ENCODE measurements around the gene PIGV.

PIGV gene

DNA sequence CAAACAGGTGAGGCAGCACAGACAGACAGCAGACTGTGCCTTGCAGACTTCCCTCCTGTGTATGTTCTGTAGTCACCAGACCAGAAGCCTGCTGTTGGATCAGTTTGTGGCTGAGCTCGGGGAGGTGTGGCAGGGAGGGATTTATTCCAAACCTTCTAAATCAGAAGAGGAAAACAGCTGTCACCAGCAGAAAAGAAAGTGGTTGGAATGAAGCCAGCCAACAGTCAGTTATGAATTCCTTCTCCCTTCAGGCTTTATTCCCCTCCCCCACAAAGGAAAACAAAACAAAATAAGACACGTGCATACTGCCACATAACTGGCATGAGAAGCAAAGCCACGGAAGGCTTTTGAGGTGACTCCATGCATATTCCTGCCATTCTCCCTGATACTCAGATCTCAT, 19.0 kb upstream of the PIGV start:
- TF ChIP-seq, protein P1, sequence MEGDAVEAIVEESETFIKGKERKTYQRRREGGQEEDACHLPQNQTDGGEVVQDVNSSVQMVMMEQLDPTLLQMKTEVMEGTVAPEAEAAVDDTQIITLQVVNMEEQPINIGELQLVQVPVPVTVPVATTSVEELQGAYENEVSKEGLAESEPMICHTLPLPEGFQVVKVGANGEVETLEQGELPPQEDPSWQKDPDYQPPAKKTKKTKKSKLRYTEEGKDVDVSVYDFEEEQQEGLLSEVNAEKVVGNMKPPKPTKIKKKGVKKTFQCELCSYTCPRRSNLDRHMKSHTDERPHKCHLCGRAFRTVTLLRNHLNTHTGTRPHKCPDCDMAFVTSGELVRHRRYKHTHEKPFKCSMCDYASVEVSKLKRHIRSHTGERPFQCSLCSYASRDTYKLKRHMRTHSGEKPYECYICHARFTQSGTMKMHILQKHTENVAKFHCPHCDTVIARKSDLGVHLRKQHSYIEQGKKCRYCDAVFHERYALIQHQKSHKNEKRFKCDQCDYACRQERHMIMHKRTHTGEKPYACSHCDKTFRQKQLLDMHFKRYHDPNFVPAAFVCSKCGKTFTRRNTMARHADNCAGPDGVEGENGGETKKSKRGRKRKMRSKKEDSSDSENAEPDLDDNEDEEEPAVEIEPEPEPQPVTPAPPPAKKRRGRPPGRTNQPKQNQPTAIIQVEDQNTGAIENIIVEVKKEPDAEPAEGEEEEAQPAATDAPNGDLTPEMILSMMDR (IDR thresholded peaks at IDR 0.05; ENCODE audit: low read depth, low read length, missing control alignments): no peak
- DNase-seq (ENCODE audit: low read depth): peak; percentile 44
- H3K4me3 ChIP-seq (ENCODE audit: low read depth, low read length): no peak overlapping the region
- in situ Hi-C loops (cut with HindIII; ENCODE audit: low sequenced_read_pairs): no loop called here

DNA sequence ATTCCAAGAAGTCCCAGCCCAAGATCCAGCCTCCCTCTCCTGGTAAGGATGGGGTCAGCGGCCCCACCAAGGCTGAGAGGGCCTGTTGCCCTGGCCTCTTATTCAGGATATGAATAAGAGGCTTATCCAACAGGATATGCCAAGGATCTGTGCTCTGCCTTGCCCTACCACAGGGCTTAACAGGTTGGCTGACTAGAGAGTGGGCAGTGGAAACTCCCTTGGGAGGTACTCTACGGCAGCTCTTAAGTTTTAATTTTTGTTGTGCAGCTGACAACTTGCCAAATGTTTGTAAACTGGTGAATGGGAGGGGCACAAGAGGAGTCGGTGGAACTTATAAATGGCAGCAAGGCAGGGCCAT, 16.5 kb upstream of the PIGV start:
- TF ChIP-seq, protein P1 (IDR thresholded peaks at IDR 0.05; ENCODE audit: low read depth, low read length, missing control alignments): no peak
- H3K4me3 ChIP-seq (ENCODE audit: low read depth, low read length): no peak overlapping the region
- no peak for DNase-seq (ENCODE audit: low read depth)
- in situ Hi-C loops (cut with HindIII; ENCODE audit: low sequenced_read_pairs): no loop called here

DNA sequence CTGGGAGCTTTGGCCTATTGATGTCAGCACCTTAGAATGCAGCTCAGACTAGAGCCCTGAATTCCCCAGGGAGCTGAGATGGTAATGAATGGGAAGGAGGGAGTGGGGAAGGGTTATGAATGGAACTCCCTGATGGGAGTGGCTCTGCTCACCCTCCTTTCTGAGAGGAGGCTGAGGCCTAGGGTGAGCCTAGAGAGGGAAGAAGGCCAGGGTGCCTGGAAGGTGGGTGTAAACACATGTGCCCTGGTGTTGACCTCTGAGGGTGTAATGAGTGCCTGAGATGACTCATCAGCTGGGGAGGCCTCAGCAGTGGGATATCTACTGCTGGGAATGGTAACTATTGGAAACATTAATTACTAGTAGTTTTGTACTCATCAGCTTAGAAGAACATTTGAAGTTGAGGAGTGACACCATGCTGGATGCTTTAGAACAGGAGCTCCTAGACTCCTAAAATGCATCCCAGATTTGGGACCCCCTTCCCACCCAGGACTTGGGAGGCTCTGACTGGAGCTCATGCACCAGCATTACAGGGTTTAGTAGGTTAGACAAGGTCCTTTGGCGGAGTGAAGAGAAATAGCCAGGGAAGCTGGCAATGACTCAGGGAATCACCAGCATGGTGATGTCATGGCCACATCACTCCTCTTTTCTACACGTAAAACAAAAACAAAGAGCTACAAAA, 16.0 kb upstream of the PIGV start:
- no peak overlapping the region for H3K4me3 ChIP-seq (ENCODE audit: low read depth, low read length)
- in situ Hi-C loops (cut with HindIII; ENCODE audit: low sequenced_read_pairs): no loop called here
- TF ChIP-seq, protein P1 (IDR thresholded peaks at IDR 0.05; ENCODE audit: low read depth, low read length, missing control alignments): no peak
- peak; percentile 83 for DNase-seq (ENCODE audit: low read depth)

DNA sequence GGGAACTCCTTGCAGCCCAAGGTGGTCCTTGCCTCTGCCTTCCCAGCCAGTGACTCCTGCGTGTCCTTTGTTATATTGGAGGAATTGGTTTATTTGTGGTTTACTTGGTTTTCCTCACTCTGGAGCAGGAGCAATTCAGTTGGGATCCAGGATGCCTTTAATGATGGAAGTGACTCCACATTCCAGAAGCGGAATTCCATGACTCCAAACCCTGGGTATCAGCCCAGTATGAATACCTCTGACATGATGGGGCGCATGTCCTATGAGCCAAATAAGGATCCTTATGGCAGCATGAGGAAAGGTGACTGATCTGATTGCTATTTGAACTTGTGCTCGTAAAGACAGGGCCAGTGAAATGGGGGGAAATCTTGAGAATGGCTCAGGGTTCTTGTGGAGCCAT, 15.1 kb upstream of the PIGV start:
- in situ Hi-C loops (cut with HindIII; ENCODE audit: low sequenced_read_pairs): no loop called here
- TF ChIP-seq, protein P1 (IDR thresholded peaks at IDR 0.05; ENCODE audit: low read depth, low read length, missing control alignments): no peak
- H3K4me3 ChIP-seq (ENCODE audit: low read depth, low read length): no peak overlapping the region
- peak; percentile 91 for DNase-seq (ENCODE audit: low read depth)

DNA sequence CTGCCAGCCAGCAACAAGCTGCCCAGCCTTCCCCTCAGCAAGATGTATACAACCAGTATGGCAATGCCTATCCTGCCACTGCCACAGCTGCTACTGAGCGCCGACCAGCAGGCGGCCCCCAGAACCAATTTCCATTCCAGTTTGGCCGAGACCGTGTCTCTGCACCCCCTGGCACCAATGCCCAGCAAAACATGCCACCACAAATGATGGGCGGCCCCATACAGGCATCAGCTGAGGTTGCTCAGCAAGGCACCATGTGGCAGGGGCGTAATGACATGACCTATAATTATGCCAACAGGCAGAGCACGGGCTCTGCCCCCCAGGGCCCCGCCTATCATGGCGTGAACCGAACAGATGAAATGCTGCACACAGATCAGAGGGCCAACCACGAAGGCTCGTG, 13.3 kb upstream of the PIGV start:
- in situ Hi-C loops (cut with HindIII; ENCODE audit: low sequenced_read_pairs): no loop called here
- no peak for DNase-seq (ENCODE audit: low read depth)
- TF ChIP-seq, protein P1 (IDR thresholded peaks at IDR 0.05; ENCODE audit: low read depth, low read length, missing control alignments): no peak
- H3K4me3 ChIP-seq (ENCODE audit: low read depth, low read length): no peak overlapping the region

DNA sequence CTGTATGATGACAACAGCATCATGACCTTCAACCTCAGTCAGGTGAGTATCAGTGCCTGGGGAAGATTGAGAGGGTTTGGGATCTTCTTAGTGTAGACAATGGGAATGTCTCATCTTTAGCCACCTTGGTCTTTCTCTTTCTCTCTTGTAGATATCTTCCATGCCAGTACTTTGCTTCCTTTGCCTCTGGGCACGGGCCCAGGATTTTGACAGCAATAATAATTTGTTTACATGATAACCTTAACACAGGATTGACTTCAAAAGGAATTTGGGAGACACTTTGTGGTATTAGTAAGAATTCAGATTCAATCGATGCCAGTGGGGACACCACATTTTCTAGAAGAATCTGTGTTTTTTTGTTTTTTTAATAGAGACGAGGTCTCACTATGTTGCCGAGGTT, 12.1 kb upstream of the PIGV start:
- DNase-seq (ENCODE audit: low read depth): no peak
- TF ChIP-seq, protein P1 (IDR thresholded peaks at IDR 0.05; ENCODE audit: low read depth, low read length, missing control alignments): no peak
- no peak overlapping the region for H3K4me3 ChIP-seq (ENCODE audit: low read depth, low read length)
- in situ Hi-C loops (cut with HindIII; ENCODE audit: low sequenced_read_pairs): no loop called here
